ENCODE results near the gene RASGRF1. TPM values are rescaled to one million over a fixed set of nuclear protein-coding genes. Genes with fewer than 3 reads are reported as not detected.

Gene RASGRF1
- total RNA-seq, 2 experiments from 2014 or later: not detected

- peaks cover 38% of the 10 kb centered on the region for H3K27me3 Mint-ChIP-seq
- Histone ChIP-seq H3K4me1 (ENCODE audit: insufficient read depth, low read length) (no peaks in the 10 kb centered on the region), H3K4me3 (ENCODE audit: low read length) (no peak overlapping the region), H3K9me3 (ENCODE audit: control insufficient read depth in 1 of 2, insufficient read depth in 1 of 2, low read length in 2 of 2) (no peaks in the 10 kb centered on the region), H3K36me3 (ENCODE audit: insufficient read depth, low read length) (no peaks in the 10 kb centered on the region), H3K27ac (ENCODE audit: low read depth in 1 of 2, low read length in 2 of 2) (no peak overlapping the region), H3K27me3 (ENCODE audit: control insufficient read depth in 1 of 2, insufficient read depth in 2 of 2, low read length in 2 of 2) (peaks cover 8% of the 10 kb centered on the region in 2 experiments)
- ChIA-PET CTCF (no interaction called here), POLR2A (no interaction called here)
- intact Hi-C loops (cut with DNase I, micrococcal nuclease): no loop called here
- TF ChIP-seq CTCF (IDR thresholded peaks at IDR 0.05): no peak
- H3K4me1 Mint-ChIP-seq (ENCODE audit: low read depth): no peaks in the 10 kb centered on the region
- H3K9me3 Mint-ChIP-seq: no peaks in the 10 kb centered on the region
- ATAC-seq (ENCODE audit: poor library complexity) (no peak), DNase-seq (no peak)
- no peak overlapping the region for H3K4me3 Mint-ChIP-seq
- H3K27ac Mint-ChIP-seq: no peak overlapping the region
- no peaks in the 10 kb centered on the region for H3K36me3 Mint-ChIP-seq (ENCODE audit: low read depth)
These were observed 7.4 kb downstream of the RASGRF1 start for GRCh38 chr15:79083154-79083553.

- no peak overlapping the region for H3K27ac Mint-ChIP-seq
- no peaks in the 10 kb centered on the region for H3K9me3 Mint-ChIP-seq
- Histone ChIP-seq H3K27me3 (ENCODE audit: control insufficient read depth in 1 of 2, insufficient read depth in 2 of 2, low read length in 2 of 2) (peaks cover 5 to 8% of the 10 kb centered on the region in 2 experiments), H3K9me3 (ENCODE audit: control insufficient read depth in 1 of 2, insufficient read depth in 1 of 2, low read length in 2 of 2) (no peaks in the 10 kb centered on the region), H3K27ac (ENCODE audit: low read depth in 1 of 2, low read length in 2 of 2) (no peak overlapping the region), H3K36me3 (ENCODE audit: insufficient read depth, low read length) (no peaks in the 10 kb centered on the region), H3K4me3 (ENCODE audit: low read length) (no peak overlapping the region), H3K4me1 (ENCODE audit: insufficient read depth, low read length) (no peaks in the 10 kb centered on the region)
- intact Hi-C loops (cut with DNase I, micrococcal nuclease): no loop called here
- CTCF ChIA-PET: no interaction called here
- H3K4me3 Mint-ChIP-seq: no peak overlapping the region
- ATAC-seq (ENCODE audit: poor library complexity) (no peak), DNase-seq (no peak)
- no peak for TF ChIP-seq CTCF (IDR thresholded peaks at IDR 0.05)
- peaks cover 34% of the 10 kb centered on the region for H3K27me3 Mint-ChIP-seq
- POLR2A ChIA-PET: no interaction called here
- H3K4me1 Mint-ChIP-seq (ENCODE audit: low read depth): no peaks in the 10 kb centered on the region
- H3K36me3 Mint-ChIP-seq (ENCODE audit: low read depth): no peaks in the 10 kb centered on the region
These were observed 8.1 kb downstream of the RASGRF1 start for GRCh38 chr15:79082363-79083070.

GRCh38 chr15:79078763-79079410, 11.7 kb downstream of the RASGRF1 start:
- Histone ChIP-seq H3K27me3 (ENCODE audit: control insufficient read depth in 1 of 2, insufficient read depth in 2 of 2, low read length in 2 of 2) (no peaks in the 10 kb centered on the region), H3K4me3 (ENCODE audit: low read length) (no peak overlapping the region), H3K27ac (ENCODE audit: low read depth in 1 of 2, low read length in 2 of 2) (no peak overlapping the region), H3K36me3 (ENCODE audit: insufficient read depth, low read length) (no peaks in the 10 kb centered on the region), H3K9me3 (ENCODE audit: control insufficient read depth in 1 of 2, insufficient read depth in 1 of 2, low read length in 2 of 2) (no peaks in the 10 kb centered on the region), H3K4me1 (ENCODE audit: insufficient read depth, low read length) (no peaks in the 10 kb centered on the region)
- TF ChIP-seq CTCF (IDR thresholded peaks at IDR 0.05): no peak
- DNase-seq (no peak), ATAC-seq (ENCODE audit: poor library complexity) (no peak)
- CTCF ChIA-PET: no interaction called here
- H3K9me3 Mint-ChIP-seq: no peaks in the 10 kb centered on the region
- intact Hi-C loops (cut with DNase I, micrococcal nuclease): no loop called here
- H3K27ac Mint-ChIP-seq: no peak overlapping the region
- H3K4me3 Mint-ChIP-seq: no peak overlapping the region
- H3K36me3 Mint-ChIP-seq (ENCODE audit: low read depth): no peaks in the 10 kb centered on the region
- POLR2A ChIA-PET: no interaction called here
- H3K4me1 Mint-ChIP-seq (ENCODE audit: low read depth): no peaks in the 10 kb centered on the region
- peaks cover 14% of the 10 kb centered on the region for H3K27me3 Mint-ChIP-seq
